HG03521 (cell line): ENCODE data around the gene DCP1A.
"Not testable (repeated sequence)": the region's sequence is repeated elsewhere in the genome, so short reads cannot be mapped to it uniquely, and the experiment has no call there.

Source experiments
- ATAC-seq: cut with Tn5 transposase; IDR thresholded peaks from one replicate; pipeline ENCODE4 v1.9.1; 2021; ENCODE audit warnings: mild to moderate bottlenecking, moderate library complexity; ENCODE audit not compliant: unreplicated experiment

Gene DCP1A

DNA sequence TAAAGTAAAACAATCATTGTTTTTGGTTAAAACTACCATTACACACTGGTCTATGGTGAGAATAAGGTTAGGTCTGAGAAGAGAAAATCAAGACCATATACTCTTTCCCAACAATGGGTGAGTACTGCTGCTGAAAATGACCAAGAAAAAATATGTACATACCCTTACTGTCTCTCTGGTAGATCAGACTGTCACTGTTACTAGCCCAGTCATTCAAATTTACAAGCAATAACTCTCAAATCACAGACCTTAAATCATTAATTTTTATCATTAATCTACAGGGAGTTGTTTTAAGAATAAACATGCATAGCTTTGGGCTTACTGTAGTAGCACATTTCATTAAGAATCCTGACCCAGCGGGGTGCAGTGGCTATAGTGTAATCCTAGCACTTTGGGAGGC lies 17.4 kb downstream of the DCP1A start:
- no peak for ATAC-seq

DNA sequence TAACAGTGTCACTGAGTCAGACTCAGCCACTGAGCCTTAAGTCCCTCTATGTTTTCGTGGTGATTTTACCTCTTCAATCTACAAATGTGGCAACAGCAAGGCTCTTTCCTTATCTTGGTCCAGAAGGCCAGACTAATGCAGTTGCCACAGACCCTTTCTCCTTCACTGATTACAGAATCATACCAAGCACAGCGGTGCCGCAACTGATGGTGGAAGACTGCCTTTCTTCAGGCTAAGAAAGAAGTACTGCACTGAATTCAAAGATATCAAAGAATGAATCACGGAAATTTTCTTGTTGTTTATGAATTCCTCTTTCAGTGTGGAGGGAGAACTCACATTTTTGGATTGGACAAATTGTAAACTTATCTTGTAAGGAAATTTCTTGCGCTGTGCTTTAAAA lies 18.6 kb downstream of the DCP1A start:
- no peak for ATAC-seq

GRCh38 chr3:53327986-53328385 lies 19.4 kb downstream of the DCP1A start:
- not testable (repeated sequence) for ATAC-seq

- no peak for ATAC-seq
Measured at GRCh38 chr3:53324105-53324504, 23.2 kb downstream of the DCP1A start.

- ATAC-seq: no peak
Measured at GRCh38 chr3:53320697-53321096, 26.6 kb downstream of the DCP1A start.

DNA sequence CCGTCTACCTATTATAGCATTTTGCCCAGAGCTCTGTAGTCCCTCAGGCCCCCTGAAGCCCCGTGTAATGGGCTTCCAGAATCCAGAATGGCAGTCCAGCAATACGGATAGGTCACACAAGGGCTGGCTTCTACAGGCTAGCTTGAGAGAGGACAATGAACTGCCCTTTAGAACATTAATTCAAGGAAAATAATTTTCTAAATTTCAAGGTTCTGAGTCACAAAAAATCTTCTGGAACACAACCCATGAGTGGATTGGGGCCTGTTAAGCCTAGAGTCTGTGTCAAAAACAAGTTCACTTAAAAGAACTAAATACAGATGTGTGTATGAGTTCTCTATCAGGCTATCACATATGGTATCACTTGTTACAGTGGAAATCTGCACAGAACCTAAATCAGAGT lies 28.8 kb downstream of the DCP1A start:
- no peak for ATAC-seq

DNA sequence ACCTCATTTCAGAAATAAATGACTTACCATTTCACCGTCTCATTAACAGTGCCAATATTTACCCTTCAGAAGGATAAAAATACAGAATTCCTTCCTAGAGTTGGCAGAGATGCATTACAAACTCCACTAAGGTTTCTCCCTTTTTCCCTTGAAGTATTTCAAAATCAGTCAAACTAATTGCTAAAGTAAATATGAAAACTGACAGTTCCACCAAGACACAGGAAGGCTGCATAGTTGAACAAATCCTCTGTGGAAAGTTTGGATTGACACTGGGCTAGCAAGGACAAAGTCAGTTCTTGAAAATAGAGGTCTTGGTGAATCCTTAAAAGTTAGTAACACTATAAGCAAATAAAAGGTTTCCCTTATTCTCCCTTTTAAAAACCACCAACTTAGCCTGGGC lies 34.5 kb downstream of the DCP1A start:
- no peak for ATAC-seq

DNA sequence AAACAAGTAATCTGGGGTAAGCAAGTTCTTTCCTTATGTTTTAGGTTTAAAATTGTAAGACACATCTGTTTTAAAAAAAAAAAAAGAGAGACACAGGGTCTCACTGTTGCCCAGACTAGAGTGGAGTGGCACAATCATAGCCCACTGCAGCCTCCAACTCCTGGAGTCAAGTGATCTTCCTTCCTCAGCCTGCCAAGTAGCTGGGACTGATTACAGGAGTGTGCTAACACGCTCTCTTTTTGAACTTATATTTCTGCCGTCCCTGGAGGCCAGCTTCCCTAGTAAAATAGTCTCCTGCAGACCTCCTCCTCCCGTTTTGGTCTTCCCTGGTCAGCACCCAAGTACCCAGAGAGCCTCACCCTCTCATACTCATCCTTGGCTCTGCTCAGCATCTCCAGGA lies 35.5 kb downstream of the DCP1A start:
- no peak for ATAC-seq

- no peak for ATAC-seq
Measured at GRCh38 chr3:53303957-53304356, 43.4 kb downstream of the DCP1A start.

GRCh38 chr3:53303549-53303948 lies 43.8 kb downstream of the DCP1A start:
- no peak for ATAC-seq

GRCh38 chr3:53300826-53301225 lies 46.5 kb downstream of the DCP1A start:
- ATAC-seq: no peak

DNA sequence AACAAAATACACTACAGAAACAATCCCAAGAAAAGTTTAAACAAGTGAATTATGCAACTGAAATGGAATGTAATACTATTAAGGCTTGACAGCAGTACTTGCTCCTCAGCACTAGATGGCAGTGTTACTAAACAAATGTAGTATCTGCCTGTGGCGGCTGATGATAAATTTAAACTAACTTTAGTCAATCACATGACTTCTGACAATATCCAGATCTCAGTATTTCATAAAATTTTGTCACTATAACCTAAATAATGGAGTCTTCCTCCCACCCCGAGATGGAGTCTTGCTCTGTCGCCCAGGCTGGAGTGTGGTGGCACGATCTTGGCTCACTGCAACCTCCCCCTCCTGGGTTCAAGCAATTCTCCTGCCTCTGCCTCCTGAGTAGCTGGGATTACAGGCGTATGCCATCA lies 47.7 kb downstream of the DCP1A start:
- not testable (repeated sequence) for ATAC-seq

DNA sequence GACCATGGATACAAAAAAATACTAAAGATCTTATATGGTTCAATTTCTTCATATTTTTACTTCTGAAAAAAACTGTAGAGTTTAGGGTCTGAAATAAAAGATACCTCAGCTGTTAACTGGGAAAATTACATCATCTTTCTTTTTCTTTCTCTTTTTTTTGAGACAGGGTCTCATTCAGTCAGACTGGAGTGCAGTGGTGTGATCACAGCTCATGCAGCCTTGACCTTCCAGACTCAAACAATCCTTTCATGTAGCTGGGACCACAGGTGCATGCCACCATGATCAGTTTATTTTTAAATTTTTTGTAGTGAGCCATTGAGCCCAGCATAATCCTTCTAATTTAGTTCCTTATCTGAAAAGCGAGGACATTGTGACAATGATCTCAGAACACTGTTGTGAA lies 51.9 kb downstream of the DCP1A start:
- ATAC-seq: no peak

- no peak for ATAC-seq
Measured at GRCh38 chr3:53293867-53294266, 53.5 kb downstream of the DCP1A start.

DNA sequence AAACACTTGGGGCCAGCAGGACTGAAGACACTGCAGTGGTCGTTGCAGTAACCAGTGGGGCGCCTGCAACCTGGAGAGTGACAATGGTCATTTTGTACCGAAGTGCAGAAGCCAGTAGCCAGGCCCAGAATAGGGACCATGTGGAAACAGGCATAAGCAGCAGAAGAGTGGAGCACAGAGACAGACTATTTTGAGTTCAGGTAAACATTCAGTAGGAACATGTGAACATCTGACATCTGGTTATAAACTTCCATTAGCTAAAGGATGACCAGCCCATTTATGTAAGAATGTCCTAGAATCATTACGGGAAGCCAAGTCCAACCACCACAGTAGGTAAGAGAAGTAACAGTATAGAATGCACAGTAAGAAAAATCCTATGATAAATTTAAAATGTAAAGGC lies 59.1 kb downstream of the DCP1A start:
- no peak for ATAC-seq

DNA sequence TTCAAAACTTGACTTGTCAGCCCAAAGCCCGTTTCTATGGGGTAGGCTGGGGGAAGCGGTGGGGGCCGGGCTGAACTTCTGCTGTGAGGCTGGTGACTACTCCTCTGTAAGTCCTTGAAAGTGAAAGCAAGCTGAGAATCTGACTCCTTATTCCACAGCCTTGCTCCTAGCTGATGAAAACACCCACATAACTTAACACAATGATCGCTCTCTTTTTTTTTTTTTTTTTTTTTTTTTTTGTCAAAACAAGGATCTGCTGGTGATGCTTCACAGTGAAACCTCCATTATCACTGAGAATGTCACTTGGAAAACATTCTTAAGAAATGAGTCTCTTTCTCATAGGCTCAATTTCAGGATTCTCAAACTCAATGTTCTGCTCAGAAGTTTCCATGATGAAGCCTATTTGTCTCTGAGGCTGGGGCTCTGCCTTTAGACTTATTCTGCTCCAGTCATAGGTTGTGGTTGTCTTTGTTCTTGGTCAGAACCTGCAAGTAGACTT lies 60.2 kb downstream of the DCP1A start:
- ATAC-seq: no peak

DNA sequence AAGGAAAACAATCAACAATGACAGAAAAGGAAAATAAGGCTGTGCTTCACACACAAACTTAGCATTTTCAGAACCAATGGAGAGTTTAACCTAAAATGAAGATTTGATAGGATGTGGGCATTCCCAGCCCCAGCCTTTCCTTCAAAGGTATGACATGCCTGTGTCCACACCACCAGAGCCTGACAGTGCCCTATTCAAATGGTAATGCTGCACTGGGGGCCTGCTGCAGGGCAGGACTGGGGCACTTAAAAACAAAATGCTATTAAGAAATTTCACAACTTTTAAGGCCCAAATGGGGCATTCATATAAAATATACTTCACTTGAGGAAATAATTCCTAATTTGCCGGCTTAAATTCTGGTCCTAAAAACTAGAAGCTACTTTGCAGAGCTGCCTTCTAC lies 60.6 kb downstream of the DCP1A start:
- ATAC-seq: no peak

- ATAC-seq: no peak
Measured at GRCh38 chr3:53282581-53282980, 64.8 kb downstream of the DCP1A start.

GRCh38 chr3:53278667-53279066 lies 68.7 kb downstream of the DCP1A start:
- ATAC-seq: no peak

GRCh38 chr3:53274938-53275605 lies 72.3 kb downstream of the DCP1A start:
- no peak for ATAC-seq

- no peak for ATAC-seq
Measured at GRCh38 chr3:53273146-53273670, 74.1 kb downstream of the DCP1A start.

GRCh38 chr3:53269888-53270880 lies 77.2 kb downstream of the DCP1A start:
- ATAC-seq: no peak
